Neutrophil (primary cell): ENCODE results near the gene RNF123.

Experiments used
- H3K27ac ChIP-seq: fragments of 200-600 bp; sonication (generic); 2 replicates; pipeline ENCODE4 v1.5.1; 2016; ENCODE audit warnings: mild to moderate bottlenecking, moderate library complexity
- H3K27me3 ChIP-seq: fragments of 200-600 bp; sonication (generic); 2 replicates; pipeline ENCODE4 v1.6.0; 2016; ENCODE audit warnings: mild to moderate bottlenecking
- H3K36me3 ChIP-seq: fragments of 200-600 bp; sonication (generic); 2 replicates; pipeline ENCODE4 v1.5.1; 2017
- H3K4me1 ChIP-seq, 2 experiments: fragments of 200-600 bp in 1 of 2; sonication (generic) in 1 of 2; 1 replicate in 1 of 2; 2 replicates in 1 of 2; pipeline versions ENCODE4 v1.5.1 to v1.6.1; 2013 to 2016; ENCODE audit warnings: low read depth in 1 of 2, low read length in 1 of 2, mild to moderate bottlenecking in 1 of 2, moderate library complexity in 1 of 2; ENCODE audit not compliant: control insufficient read depth in 1 of 2, insufficient read depth in 1 of 2
- H3K4me3 ChIP-seq, 2 experiments: fragments of 200-600 bp in 1 of 2; sonication (generic) in 1 of 2; 1 replicate in 1 of 2; 2 replicates in 1 of 2; pipeline ENCODE4 v1.5.1; 2013 to 2016; ENCODE audit warnings: low read depth in 1 of 2, low read length in 1 of 2, mild to moderate bottlenecking in 1 of 2, moderate library complexity in 1 of 2
- H3K9me3 ChIP-seq: fragments of 200-600 bp; sonication (generic); 2 replicates; pipeline ENCODE4 v1.5.1; 2016
- CTCF ChIP-seq: fragments of 200-600 bp; sonication (generic); IDR thresholded peaks from 2 replicates; pipeline ENCODE4 v1.5.1; 2016; ENCODE audit warnings: antibody characterized with exemption

The RNF123 gene

DNA sequence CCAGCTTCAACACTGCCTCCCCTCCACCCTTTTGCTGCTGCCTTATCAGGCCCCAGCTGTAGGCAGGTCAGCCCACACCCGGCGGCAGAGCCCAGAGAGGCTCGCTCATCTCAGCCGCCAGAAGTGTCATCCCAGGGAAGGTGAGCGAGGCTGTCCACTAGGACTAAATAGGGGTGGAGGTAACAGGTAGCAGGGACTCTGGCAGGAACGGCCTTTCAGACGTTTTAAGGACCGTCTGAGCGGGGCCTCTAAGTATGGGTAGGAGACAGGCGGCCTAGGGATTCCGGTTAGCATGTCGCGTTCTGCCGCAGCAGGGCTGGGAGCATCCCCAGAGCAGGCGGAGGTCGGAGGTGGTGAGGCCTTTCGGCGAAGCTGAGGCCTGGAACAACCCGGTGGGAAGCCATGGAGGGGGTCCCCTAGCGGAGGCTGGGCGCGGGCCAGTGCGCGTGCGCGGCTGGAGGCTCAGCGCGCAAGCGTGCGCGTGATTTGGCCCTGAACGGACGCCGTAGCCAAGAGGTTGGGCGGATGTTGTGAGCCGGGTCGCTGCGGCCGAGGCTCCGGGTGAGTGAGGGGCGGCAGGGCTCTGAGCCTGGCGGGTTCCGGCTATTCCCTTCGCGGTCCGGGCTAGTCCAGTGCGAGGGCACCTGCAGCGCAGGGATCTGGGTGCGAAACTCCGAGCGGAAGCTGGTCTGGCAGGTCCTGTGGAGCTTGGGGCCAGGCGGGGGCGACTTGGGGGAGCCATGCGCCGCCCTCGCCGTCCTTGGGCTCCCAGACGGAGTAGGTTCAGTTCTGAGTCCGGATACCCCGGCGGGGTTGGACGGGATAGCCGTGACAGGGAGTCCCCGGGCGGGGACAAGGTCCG is at the start of gene RNF123, which contains the start of gene MST1:
TSS of gene RNF123 (plus strand) at position 512 of the 862 bp plus-strand sequence. CDS start 1,609 bp downstream, outside the sequence.
TSS of gene MST1 (minus strand) at position 429 of the 862 bp plus-strand sequence. CDS start 783 bp downstream, outside the sequence.
- Histone ChIP-seq H3K36me3 (peaks cover 14% of the 10 kb centered on the region), H3K9me3 (no peaks in the 10 kb centered on the region), H3K4me1 (peaks cover 24 to 28% of the 10 kb centered on the region in 2 experiments), H3K27ac (peak within 1 kb of the TSS; percentile 67), H3K27me3 (peaks cover 38% of the 10 kb centered on the region), H3K4me3 (peak within 1 kb of the TSS; percentile 95 to 99)
- peak; percentile 52 for TF ChIP-seq CTCF

GRCh38 chr3:49641292-49641691 is 48.1 kb upstream of the RNF123 start:
- no peaks in the 10 kb centered on the region for H3K4me1 ChIP-seq
- no peak overlapping the region for H3K27ac ChIP-seq
- TF ChIP-seq CTCF, result no peak
- no peak overlapping the region for H3K4me3 ChIP-seq
- no peaks in the 10 kb centered on the region for H3K9me3 ChIP-seq
- no peaks in the 10 kb centered on the region for H3K36me3 ChIP-seq
- H3K27me3 ChIP-seq, result peaks cover 3% of the 10 kb centered on the region

- H3K27me3 ChIP-seq, result peaks cover 3% of the 10 kb centered on the region
- no peaks in the 10 kb centered on the region for H3K9me3 ChIP-seq
- H3K27ac ChIP-seq, result no peak overlapping the region
- H3K4me1 ChIP-seq, result no peaks in the 10 kb centered on the region
- no peak overlapping the region for H3K4me3 ChIP-seq
- TF ChIP-seq CTCF, result no peak
- no peaks in the 10 kb centered on the region for H3K36me3 ChIP-seq
Measured at GRCh38 chr3:49641921-49642707, 47.2 kb upstream of the RNF123 start.

DNA sequence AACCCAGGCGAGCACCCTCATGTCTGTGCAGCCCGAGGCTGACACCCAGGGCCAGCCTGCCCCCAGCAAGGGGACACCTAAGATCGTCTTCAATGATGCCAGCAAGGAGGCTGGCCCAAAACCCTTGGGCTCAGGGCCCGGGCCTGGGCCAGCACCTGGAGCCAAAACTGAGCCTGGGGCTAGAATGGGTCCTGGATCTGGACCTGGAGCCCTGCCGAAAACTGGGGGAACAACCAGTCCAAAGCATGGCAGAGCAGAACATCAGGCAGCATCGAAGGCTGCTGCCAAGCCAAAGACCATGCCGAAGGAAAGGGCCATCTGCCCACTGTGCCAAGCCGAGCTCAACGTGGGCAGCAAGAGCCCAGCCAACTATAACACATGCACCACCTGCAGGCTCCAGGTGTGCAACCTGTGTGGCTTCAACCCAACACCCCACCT is 46.6 kb upstream of the RNF123 start:
- H3K4me1 ChIP-seq, result no peaks in the 10 kb centered on the region
- no peak for TF ChIP-seq CTCF

DNA sequence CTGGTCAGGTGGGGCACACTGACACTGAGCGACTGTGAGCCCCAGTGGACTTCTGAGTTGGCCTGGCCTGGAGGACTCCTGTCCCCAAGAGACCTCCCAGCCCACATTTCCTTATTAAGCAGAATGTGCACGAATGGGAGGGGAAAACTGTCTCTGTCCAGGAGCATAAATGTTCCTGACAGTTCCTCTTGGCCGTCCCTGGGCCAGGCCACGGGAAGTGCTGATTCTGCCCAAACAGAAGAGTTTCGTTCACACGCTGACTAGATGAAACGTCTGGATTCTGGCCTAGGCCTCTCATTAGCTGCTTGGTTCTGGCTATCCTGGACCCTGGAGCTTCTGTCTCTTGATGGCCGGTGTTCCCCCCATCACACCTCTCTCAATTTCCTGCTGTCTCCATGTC is 44.7 kb upstream of the RNF123 start:
- Histone ChIP-seq H3K27me3 (peaks cover 3% of the 10 kb centered on the region), H3K27ac (no peak overlapping the region), H3K4me1 (no peaks in the 10 kb centered on the region), H3K9me3 (no peaks in the 10 kb centered on the region), H3K4me3 (no peak overlapping the region), H3K36me3 (no peaks in the 10 kb centered on the region)
- TF ChIP-seq CTCF, result no peak

More for the DNA sequence above, 46.6 kb upstream of the RNF123 start:
- Histone ChIP-seq H3K4me3 (no peak overlapping the region), H3K9me3 (no peaks in the 10 kb centered on the region), H3K27ac (no peak overlapping the region), H3K36me3 (no peaks in the 10 kb centered on the region), H3K27me3 (peaks cover 3% of the 10 kb centered on the region)
